Osteoblast (primary cell): ENCODE data around the gene SLC6A9. TPM values are rescaled to one million over a fixed set of nuclear protein-coding genes. Genes with fewer than 3 reads are reported as not detected.
A peak's percentile ranks its signal among the peaks of the same experiment; 100 is the strongest.

ENCODE experiments used
- DNase-seq: peaks from one replicate; pipeline ENCODE4 v3.0.0; 2011; ENCODE audit warnings: low spot score, mixed read lengths; ENCODE audit not compliant: insufficient read length; ENCODE audit errors: missing footprints
- H2AFZ ChIP-seq: 2 replicates; pipeline ENCODE4 v1.6.0; 2011; ENCODE audit warnings: mild to moderate bottlenecking, low read length
- H3K27ac ChIP-seq: 2 replicates; pipeline ENCODE4 v1.5.1; 2011; ENCODE audit warnings: mild to moderate bottlenecking, low read depth, low read length, moderate library complexity
- H3K27me3 ChIP-seq: 2 replicates; pipeline ENCODE4 v1.6.0; 2012; ENCODE audit warnings: mild to moderate bottlenecking, control low read depth, inconsistent platforms, low read length, moderate library complexity; ENCODE audit not compliant: insufficient read depth
- H3K36me3 ChIP-seq: 2 replicates; pipeline ENCODE4 v1.5.1; 2011; ENCODE audit warnings: mild to moderate bottlenecking, low read length, control low read depth, moderate library complexity; ENCODE audit not compliant: insufficient read depth
- H3K4me1 ChIP-seq: 2 replicates; pipeline ENCODE4 v1.5.1; 2011; ENCODE audit warnings: mild to moderate bottlenecking, low read length, control low read depth, moderate library complexity; ENCODE audit not compliant: insufficient read depth
- H3K4me2 ChIP-seq: 2 replicates; pipeline ENCODE4 v1.6.0; 2011; ENCODE audit warnings: mild to moderate bottlenecking, low read length; ENCODE audit not compliant: insufficient read depth
- H3K4me3 ChIP-seq: fragments of 200-600 bp; sonication (generic); 3 replicates; pipeline ENCODE4 v1.5.1; 2012; ENCODE audit warnings: mild to moderate bottlenecking, low read length, inconsistent platforms; ENCODE audit not compliant: insufficient read depth
- H3K79me2 ChIP-seq: 2 replicates; pipeline ENCODE4 v1.6.0; 2012; ENCODE audit warnings: mild to moderate bottlenecking, low read length, control low read depth, inconsistent platforms; ENCODE audit not compliant: insufficient read depth
- H3K9me3 ChIP-seq: 2 replicates; pipeline ENCODE4 v1.5.1; 2011; ENCODE audit warnings: low read depth, low read length, control low read depth
- H4K20me1 ChIP-seq: 2 replicates; pipeline ENCODE4 v1.6.0; 2012; ENCODE audit warnings: mild to moderate bottlenecking, low read length, control low read depth; ENCODE audit not compliant: insufficient read depth
- total RNA-seq: library from RNA; depleted of rRNA; stranded (reverse); fragments of >200 nt; gene quantifications from 2 replicates; pipeline ENCODE4 v1.2.3, GENCODE V29; 2012
- TF ChIP-seq, protein P1 (sequence below): IDR thresholded peaks from 2 replicates; pipeline ENCODE4 v1.5.1; 2011; ENCODE audit warnings: mild to moderate bottlenecking, low read depth, low read length, moderate library complexity; ENCODE audit errors: extremely low read depth

Gene SLC6A9
- total RNA-seq, 1 donor: 18.5 TPM

GRCh38 chr1:44076066-44076465 is 44.8 kb upstream of the SLC6A9 start:
- no peaks in the 10 kb centered on the region for H4K20me1 ChIP-seq
- H3K27ac ChIP-seq: no peak overlapping the region
- DNase-seq: no peak
- no peak overlapping the region for H2AFZ ChIP-seq
- no peaks in the 10 kb centered on the region for H3K79me2 ChIP-seq
- H3K27me3 ChIP-seq: no peaks in the 10 kb centered on the region
- TF ChIP-seq, protein P1, sequence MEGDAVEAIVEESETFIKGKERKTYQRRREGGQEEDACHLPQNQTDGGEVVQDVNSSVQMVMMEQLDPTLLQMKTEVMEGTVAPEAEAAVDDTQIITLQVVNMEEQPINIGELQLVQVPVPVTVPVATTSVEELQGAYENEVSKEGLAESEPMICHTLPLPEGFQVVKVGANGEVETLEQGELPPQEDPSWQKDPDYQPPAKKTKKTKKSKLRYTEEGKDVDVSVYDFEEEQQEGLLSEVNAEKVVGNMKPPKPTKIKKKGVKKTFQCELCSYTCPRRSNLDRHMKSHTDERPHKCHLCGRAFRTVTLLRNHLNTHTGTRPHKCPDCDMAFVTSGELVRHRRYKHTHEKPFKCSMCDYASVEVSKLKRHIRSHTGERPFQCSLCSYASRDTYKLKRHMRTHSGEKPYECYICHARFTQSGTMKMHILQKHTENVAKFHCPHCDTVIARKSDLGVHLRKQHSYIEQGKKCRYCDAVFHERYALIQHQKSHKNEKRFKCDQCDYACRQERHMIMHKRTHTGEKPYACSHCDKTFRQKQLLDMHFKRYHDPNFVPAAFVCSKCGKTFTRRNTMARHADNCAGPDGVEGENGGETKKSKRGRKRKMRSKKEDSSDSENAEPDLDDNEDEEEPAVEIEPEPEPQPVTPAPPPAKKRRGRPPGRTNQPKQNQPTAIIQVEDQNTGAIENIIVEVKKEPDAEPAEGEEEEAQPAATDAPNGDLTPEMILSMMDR: no peak
- H3K9me3 ChIP-seq: no peaks in the 10 kb centered on the region
- no peaks in the 10 kb centered on the region for H3K36me3 ChIP-seq
- H3K4me3 ChIP-seq: no peak overlapping the region
- no peak overlapping the region for H3K4me2 ChIP-seq
- peaks cover 8% of the 10 kb centered on the region for H3K4me1 ChIP-seq

DNA sequence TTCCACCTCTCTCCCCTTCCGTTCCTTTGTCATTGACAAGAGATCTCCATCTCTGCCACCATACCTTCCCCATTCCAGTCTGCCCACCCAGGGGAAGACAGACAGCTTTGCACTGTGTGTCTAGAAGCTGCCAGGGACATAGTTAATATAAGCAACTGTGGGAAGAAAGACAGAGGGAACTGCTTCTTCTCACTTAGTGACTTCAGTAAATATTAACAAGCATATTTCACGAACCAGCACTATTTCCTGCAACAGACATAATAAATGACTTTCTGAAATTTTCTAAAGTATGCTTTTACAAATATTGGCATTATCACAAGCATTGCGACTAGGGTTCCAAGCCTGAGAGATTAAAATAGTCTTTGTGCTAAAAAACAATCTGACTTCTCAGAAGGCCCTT is 43.2 kb upstream of the SLC6A9 start:
- H4K20me1 ChIP-seq: no peaks in the 10 kb centered on the region
- TF ChIP-seq, protein P1: no peak
- DNase-seq: no peak
- H3K36me3 ChIP-seq: no peaks in the 10 kb centered on the region
- H3K79me2 ChIP-seq: no peaks in the 10 kb centered on the region
- peak overlapping the region; percentile 3 for H2AFZ ChIP-seq
- no peak overlapping the region for H3K27ac ChIP-seq
- H3K9me3 ChIP-seq: no peaks in the 10 kb centered on the region
- H3K4me1 ChIP-seq: peaks cover 8% of the 10 kb centered on the region
- no peaks in the 10 kb centered on the region for H3K27me3 ChIP-seq
- H3K4me3 ChIP-seq: no peak overlapping the region
- H3K4me2 ChIP-seq: no peak overlapping the region

DNA sequence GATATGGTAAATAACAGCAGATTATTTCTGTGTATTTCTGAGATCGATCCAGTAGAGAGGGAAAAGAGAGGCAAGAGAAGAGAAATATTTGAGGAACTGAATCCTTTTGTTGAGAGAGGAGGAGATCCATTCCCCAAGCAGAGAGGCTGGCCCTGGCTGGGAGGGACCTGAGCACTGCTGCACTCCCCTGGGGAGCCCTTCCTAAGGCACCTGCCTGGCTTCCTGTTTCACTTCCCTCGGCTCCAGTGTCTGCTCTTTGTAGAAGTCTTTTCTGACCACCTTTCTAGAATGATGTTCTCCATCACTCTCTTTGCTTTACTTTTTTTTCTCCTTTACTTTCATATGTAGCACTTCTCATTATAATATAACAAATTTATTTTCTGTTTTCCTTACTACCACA is 42.3 kb upstream of the SLC6A9 start:
- no peaks in the 10 kb centered on the region for H3K9me3 ChIP-seq
- no peak for DNase-seq
- H3K36me3 ChIP-seq: no peaks in the 10 kb centered on the region
- H2AFZ ChIP-seq: no peak overlapping the region
- H3K4me1 ChIP-seq: peaks cover 8% of the 10 kb centered on the region
- no peaks in the 10 kb centered on the region for H3K79me2 ChIP-seq
- TF ChIP-seq, protein P1: no peak
- H3K4me2 ChIP-seq: no peak overlapping the region
- no peaks in the 10 kb centered on the region for H3K27me3 ChIP-seq
- H4K20me1 ChIP-seq: no peaks in the 10 kb centered on the region
- H3K4me3 ChIP-seq: no peak overlapping the region
- no peak overlapping the region for H3K27ac ChIP-seq

DNA sequence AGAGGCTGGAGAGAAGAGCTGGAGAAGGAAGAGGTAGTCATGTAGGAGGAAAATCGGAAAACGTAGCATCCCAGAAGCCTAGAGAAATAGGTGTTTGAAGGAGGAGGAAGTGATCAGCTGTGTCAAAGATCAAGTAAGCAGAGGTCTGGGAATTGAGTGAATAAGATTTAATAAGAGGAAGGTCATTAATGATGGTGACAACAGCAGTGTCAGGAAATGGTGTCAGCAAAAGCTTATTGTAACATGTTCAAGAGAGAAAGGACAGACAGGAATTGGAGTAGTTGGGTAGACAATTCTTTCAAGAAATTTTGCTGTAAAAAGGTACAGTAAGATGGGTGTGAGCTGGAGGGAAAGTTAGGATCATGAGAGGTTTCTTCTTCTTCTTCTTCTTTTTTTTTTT is 41.6 kb upstream of the SLC6A9 start:
- Histone ChIP-seq H3K9me3 (no peaks in the 10 kb centered on the region), H3K27me3 (no peaks in the 10 kb centered on the region), H3K27ac (no peak overlapping the region), H3K4me1 (peaks cover 8% of the 10 kb centered on the region), H3K4me2 (no peak overlapping the region), H2AFZ (no peak overlapping the region), H3K4me3 (no peak overlapping the region), H3K79me2 (no peaks in the 10 kb centered on the region), H4K20me1 (no peaks in the 10 kb centered on the region), H3K36me3 (no peaks in the 10 kb centered on the region)
- DNase-seq: no peak
- TF ChIP-seq, protein P1: no peak
